Breast epithelium (tissue), 4 donors: Measurements from ENCODE around the gene SEMA6D. TPM values are rescaled to one million over a fixed set of nuclear protein-coding genes. Genes with fewer than 3 reads are reported as not detected.

ENCODE experiments used
- DNase-seq, 2 donors: peaks; one replicate each; pipeline ENCODE4 v3.0.0-alpha.2; 2019; ENCODE audit warnings: low spot score in 2 of 2
- H3K27ac ChIP-seq, 2 donors: fragments of 200-600 bp; sonication (generic) in 1 of 2; one replicate each; pipeline ENCODE4 v1.5.1; 2016 to 2019; ENCODE audit warnings: mild to moderate bottlenecking in 1 of 2
- H3K27me3 ChIP-seq, 2 donors: fragments of 200-600 bp; sonication (generic) in 1 of 2; one replicate each; pipeline versions ENCODE4 v1.5.1 to v1.6.0; 2017 to 2019; ENCODE audit warnings: control low read depth in 1 of 2, mild to moderate bottlenecking in 1 of 2
- H3K36me3 ChIP-seq: fragments of 200-600 bp; one replicate; pipeline ENCODE4 v1.5.1; 2019
- H3K4me1 ChIP-seq, 2 donors: fragments of 200-600 bp; sonication (generic); one replicate each; pipeline ENCODE4 v1.5.1; 2016 to 2019; ENCODE audit warnings: control low read depth in 1 of 2
- H3K4me3 ChIP-seq, 3 donors: fragments of 200-600 bp; sonication (generic); 1 replicate in 2 of 3; 2 replicates in 1 of 3; pipeline ENCODE4 v1.5.1; 2016 to 2019; ENCODE audit warnings: mild to moderate bottlenecking in 3 of 3, moderate library complexity in 2 of 3
- H3K9me3 ChIP-seq, 2 donors: fragments of 200-600 bp; sonication (generic) in 1 of 2; one replicate each; pipeline ENCODE4 v1.5.1; 2016 to 2019; ENCODE audit warnings: control low read depth in 1 of 2
- CTCF ChIP-seq, 3 donors: fragments of 450-650 bp; IDR thresholded peaks; one replicate each; pipeline ENCODE4 v1.5.1; 2016 to 2017; ENCODE audit warnings: antibody characterized with exemption in 3 of 3, mild to moderate bottlenecking in 3 of 3, moderate library complexity in 3 of 3
- POLR2A ChIP-seq: fragments of 450-650 bp; IDR thresholded peaks from one replicate; pipeline ENCODE4 v1.6.1; 2016; ENCODE audit warnings: antibody characterized with exemption, mild to moderate bottlenecking, moderate library complexity
- POLR2AphosphoS5 ChIP-seq, 3 donors: sonication (generic); formaldehyde crosslinking; IDR thresholded peaks; one replicate each; pipeline ENCODE4 v1.6.1; 2017; ENCODE audit warnings: antibody characterized with exemption in 3 of 3
- intact Hi-C: fragments of 100-400 bp; cut with DNase I; formaldehyde crosslinking; loops from one replicate; pipeline ENCODE4 v1.15.1; 2023; ENCODE audit warnings: low total_unique reads
- total RNA-seq, 3 donors: library from RNA; depleted of rRNA; stranded (reverse); fragments of >200 nt; gene quantifications; one replicate each; pipeline ENCODE4 v1.1.0, GENCODE V29; 2016

The SEMA6D gene
- total RNA-seq, 3 donors from 2014 or later: 3.0 to 22.8 (median 10.5) TPM

DNA sequence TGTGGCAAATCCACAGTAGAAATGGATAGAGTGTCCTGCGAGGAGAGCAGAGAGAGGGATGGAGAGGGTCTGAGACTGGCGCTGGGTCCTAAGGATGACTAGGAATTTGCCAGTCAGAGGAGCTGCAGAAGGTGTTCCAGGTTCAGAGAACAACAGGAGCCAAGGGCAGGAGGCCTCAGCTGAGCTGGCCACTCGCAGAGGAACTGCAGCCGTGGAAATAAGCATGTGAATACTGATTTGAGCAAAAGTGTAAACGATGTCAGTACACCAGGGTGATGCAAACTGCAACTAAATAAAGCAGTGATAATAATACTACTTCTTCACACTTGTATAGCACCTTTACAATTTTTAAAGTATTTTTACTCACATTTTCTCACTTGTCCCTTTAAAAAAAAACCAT, 24.6 kb downstream of the SEMA6D start:
- TF ChIP-seq CTCF (IDR thresholded peaks at IDR 0.05) (no peak), POLR2AphosphoS5 (IDR thresholded peaks at IDR 0.05) (no peak), POLR2A (no peak)
- Histone ChIP-seq H3K27ac (no peak overlapping the region), H3K9me3 (no peaks in the 10 kb centered on the region), H3K4me3 (no peak overlapping the region), H3K36me3 (no peaks in the 10 kb centered on the region), H3K27me3 (no peaks in the 10 kb centered on the region), H3K4me1 (no peaks in the 10 kb centered on the region)
- intact Hi-C loops: loop anchor here (5.0 kb wide), 1 partner anchor 1185 kb away; no protein-coding TSS in a partner anchor
- no peak for DNase-seq

DNA sequence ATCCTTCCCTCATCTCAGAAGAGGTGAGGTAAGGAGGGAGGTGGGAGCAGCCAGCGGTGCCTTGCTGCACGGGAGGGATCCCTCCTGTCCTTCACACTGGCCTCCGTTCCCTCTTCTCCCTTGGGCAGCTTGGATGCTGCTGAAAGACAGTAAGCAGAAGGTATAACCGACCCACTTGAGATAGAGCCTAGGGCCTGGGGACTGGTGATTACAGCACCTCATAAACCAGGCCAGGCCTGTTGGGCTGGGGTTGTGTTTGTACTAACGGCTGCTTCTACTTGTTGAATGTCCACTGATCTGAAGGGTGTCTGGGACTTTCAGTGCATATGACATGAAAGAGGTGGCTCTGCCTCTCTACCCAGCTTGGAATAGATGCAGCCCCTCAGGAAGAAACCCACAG, 25.0 kb downstream of the SEMA6D start:
- H3K36me3 ChIP-seq: no peaks in the 10 kb centered on the region
- H3K27ac ChIP-seq: no peak overlapping the region
- TF ChIP-seq POLR2A (no peak), POLR2AphosphoS5 (IDR thresholded peaks at IDR 0.05) (no peak), CTCF (IDR thresholded peaks at IDR 0.05) (no peak)
- DNase-seq: no peak
- H3K4me3 ChIP-seq: no peak overlapping the region
- no peaks in the 10 kb centered on the region for H3K27me3 ChIP-seq
- no peaks in the 10 kb centered on the region for H3K4me1 ChIP-seq
- intact Hi-C loops: loop anchor here (5.0 kb wide), 1 partner anchor 1185 kb away; no protein-coding TSS in a partner anchor
- H3K9me3 ChIP-seq: no peaks in the 10 kb centered on the region

- H3K4me1 ChIP-seq: no peaks in the 10 kb centered on the region
Measured at GRCh38 chr15:47742742-47743141, 25.4 kb downstream of the SEMA6D start.

GRCh38 chr15:47743385-47743784, 26.1 kb downstream of the SEMA6D start:
- Histone ChIP-seq H3K27me3 (no peaks in the 10 kb centered on the region), H3K4me1 (no peaks in the 10 kb centered on the region), H3K27ac (no peak overlapping the region), H3K36me3 (no peaks in the 10 kb centered on the region), H3K4me3 (no peak overlapping the region), H3K9me3 (no peaks in the 10 kb centered on the region)
- DNase-seq: no peak
- TF ChIP-seq POLR2AphosphoS5 (IDR thresholded peaks at IDR 0.05): no peak
- TF ChIP-seq CTCF (IDR thresholded peaks at IDR 0.05): no peak
- TF ChIP-seq POLR2A: no peak
- intact Hi-C loops: loop anchor here (5.0 kb wide), 1 partner anchor 1186 kb away; no protein-coding TSS in a partner anchor

More at GRCh38 chr15:47742742-47743141, 25.4 kb downstream of the SEMA6D start:
- Histone ChIP-seq H3K4me3 (no peak overlapping the region), H3K9me3 (no peaks in the 10 kb centered on the region), H3K27ac (no peak overlapping the region), H3K36me3 (no peaks in the 10 kb centered on the region), H3K27me3 (no peaks in the 10 kb centered on the region)
- intact Hi-C loops: loop anchor here (5.0 kb wide), 1 partner anchor 1185 kb away; no protein-coding TSS in a partner anchor
- TF ChIP-seq CTCF (IDR thresholded peaks at IDR 0.05) (no peak), POLR2AphosphoS5 (IDR thresholded peaks at IDR 0.05) (no peak), POLR2A (no peak)
- DNase-seq: no peak

DNA sequence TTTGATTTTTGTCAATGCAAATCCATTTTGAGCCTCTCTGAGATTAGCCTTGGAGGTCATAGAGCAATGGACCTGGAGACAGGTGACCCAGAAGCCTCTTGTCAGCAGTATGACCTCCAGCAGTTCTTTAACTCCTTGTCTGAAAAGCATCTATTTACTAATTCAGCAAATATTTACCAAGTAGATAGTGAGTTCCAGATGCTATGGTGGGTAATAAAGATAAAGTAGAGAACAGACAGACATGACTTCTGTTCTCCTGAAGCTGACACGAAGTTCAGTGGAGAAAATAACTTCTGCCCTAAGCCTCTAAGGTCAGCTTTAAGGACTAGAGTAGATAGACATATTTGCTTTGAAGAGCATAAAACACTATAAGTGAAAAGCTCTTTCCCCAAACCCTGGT, 26.6 kb downstream of the SEMA6D start:
- intact Hi-C loops: loop anchor here (5.0 kb wide), 1 partner anchor 1187 kb away; no protein-coding TSS in a partner anchor

More for the DNA sequence above, 26.6 kb downstream of the SEMA6D start:
- Histone ChIP-seq H3K27ac (no peak overlapping the region), H3K36me3 (no peaks in the 10 kb centered on the region), H3K4me3 (no peak overlapping the region), H3K9me3 (no peaks in the 10 kb centered on the region), H3K27me3 (no peaks in the 10 kb centered on the region), H3K4me1 (no peaks in the 10 kb centered on the region)
- no peak for TF ChIP-seq POLR2AphosphoS5 (IDR thresholded peaks at IDR 0.05)
- TF ChIP-seq CTCF (IDR thresholded peaks at IDR 0.05): no peak
- TF ChIP-seq POLR2A: no peak
- DNase-seq: no peak
